ENCODE data around the gene SGCD. TPM values are rescaled to one million over a fixed set of nuclear protein-coding genes. Genes with fewer than 3 reads are reported as not detected.

Gene SGCD
- total RNA-seq, 1 donor from 2014 or later: 7.5 TPM

DNA sequence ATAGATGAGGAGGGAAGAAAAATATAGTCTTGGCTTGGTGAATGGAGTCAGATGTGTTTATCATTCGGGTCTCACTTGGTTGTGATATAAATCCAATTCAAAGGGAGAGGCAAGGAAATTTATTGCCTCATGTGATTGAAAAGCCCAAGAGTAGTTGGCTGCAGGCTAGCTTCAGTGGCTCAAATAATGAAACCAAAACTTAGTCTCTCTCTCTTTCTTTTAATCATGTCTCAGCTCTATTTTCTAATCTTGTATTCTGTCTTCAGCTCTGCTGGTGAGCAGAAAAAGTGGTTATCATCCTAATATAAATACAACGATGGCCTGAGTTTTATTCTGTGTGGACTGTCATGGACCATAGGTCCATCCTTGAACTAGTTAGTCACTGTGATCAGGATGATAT is 288.9 kb downstream of the SGCD start:
- intact Hi-C loops (cut with DNase I): no loop called here
- DNase-seq (no peak), ATAC-seq (no peak)
- no peaks in the 10 kb centered on the region for H3K27me3 ChIP-seq
- H3K9me3 ChIP-seq: peaks cover 11% of the 10 kb centered on the region
- TF ChIP-seq, protein P1, sequence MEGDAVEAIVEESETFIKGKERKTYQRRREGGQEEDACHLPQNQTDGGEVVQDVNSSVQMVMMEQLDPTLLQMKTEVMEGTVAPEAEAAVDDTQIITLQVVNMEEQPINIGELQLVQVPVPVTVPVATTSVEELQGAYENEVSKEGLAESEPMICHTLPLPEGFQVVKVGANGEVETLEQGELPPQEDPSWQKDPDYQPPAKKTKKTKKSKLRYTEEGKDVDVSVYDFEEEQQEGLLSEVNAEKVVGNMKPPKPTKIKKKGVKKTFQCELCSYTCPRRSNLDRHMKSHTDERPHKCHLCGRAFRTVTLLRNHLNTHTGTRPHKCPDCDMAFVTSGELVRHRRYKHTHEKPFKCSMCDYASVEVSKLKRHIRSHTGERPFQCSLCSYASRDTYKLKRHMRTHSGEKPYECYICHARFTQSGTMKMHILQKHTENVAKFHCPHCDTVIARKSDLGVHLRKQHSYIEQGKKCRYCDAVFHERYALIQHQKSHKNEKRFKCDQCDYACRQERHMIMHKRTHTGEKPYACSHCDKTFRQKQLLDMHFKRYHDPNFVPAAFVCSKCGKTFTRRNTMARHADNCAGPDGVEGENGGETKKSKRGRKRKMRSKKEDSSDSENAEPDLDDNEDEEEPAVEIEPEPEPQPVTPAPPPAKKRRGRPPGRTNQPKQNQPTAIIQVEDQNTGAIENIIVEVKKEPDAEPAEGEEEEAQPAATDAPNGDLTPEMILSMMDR (IDR thresholded peaks at IDR 0.05): no peak
- H3K4me3 ChIP-seq: no peak overlapping the region
- H3K36me3 ChIP-seq: no peaks in the 10 kb centered on the region
- H3K4me1 ChIP-seq: no peaks in the 10 kb centered on the region
- H3K27ac ChIP-seq: no peak overlapping the region

DNA sequence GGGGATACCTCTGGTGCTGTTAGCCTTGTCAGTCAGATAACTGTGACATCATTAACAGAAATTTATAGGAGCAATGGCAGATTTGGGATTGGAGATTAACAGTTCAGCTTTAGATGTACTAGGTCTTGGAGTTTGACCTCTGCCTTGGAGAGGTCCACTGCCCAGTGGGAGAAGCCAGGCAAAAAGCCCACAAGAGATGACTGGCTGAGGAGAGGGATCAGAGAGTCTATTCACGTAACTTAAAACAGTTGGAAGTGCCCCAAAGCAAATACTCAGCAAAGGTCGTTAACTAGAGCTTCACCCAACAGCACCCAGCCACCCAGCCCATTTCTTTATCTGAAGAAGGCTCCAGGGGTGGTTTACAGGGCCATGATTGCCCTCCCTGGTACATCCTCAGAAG is 290.5 kb downstream of the SGCD start:
- no peaks in the 10 kb centered on the region for H3K9me3 ChIP-seq
- H3K27me3 ChIP-seq: no peaks in the 10 kb centered on the region
- TF ChIP-seq, protein P1 (IDR thresholded peaks at IDR 0.05): no peak
- no peak overlapping the region for H3K27ac ChIP-seq
- intact Hi-C loops (cut with DNase I): no loop called here
- DNase-seq: no peak
- H3K4me1 ChIP-seq: no peaks in the 10 kb centered on the region
- H3K36me3 ChIP-seq: no peaks in the 10 kb centered on the region
- no peak for ATAC-seq
- H3K4me3 ChIP-seq: no peak overlapping the region

DNA sequence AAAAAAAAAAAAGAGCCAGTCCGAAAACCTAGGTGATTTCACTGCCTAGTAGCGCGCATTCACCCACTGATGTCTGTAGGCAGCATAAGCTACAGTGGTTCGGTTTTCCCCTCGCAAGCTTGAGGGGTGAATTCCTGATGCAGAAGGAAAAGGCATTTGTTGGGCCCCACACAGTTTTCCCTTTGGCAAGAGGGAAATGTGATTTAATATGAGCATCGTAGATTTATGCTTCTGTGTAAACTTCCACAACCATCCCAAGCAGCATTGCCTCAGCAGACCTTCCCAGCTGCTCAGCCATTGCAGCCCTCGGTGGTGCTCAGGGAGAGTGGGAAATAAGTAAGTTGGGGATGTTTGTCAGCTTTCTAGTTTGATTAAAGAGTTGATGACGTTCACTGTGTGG is 291.6 kb downstream of the SGCD start:
- no peak for ATAC-seq
- H3K27ac ChIP-seq: no peak overlapping the region
- DNase-seq: no peak
- no peaks in the 10 kb centered on the region for H3K9me3 ChIP-seq
- no peaks in the 10 kb centered on the region for H3K27me3 ChIP-seq
- intact Hi-C loops (cut with DNase I): no loop called here
- TF ChIP-seq, protein P1 (IDR thresholded peaks at IDR 0.05): no peak
- no peak overlapping the region for H3K4me3 ChIP-seq
- H3K4me1 ChIP-seq: no peaks in the 10 kb centered on the region
- no peaks in the 10 kb centered on the region for H3K36me3 ChIP-seq

DNA sequence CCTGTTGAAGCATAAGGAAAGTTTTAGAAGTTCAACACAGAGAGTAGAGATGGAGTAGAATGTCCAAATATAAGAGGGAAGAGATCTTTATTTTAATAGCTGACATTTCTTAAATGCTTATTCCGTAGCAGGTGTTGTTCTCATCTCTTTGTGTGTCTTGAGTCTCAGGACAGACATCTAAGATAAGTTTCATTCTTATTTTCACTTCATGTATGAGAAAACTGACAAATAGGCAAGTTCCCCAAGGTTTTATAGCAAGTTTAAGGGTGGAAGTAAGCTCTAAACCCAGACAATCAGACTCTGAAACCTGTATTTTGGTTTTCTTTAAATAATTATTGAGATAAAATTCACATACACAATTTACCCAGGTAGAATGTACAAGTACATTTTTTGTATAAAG is 294.8 kb downstream of the SGCD start:
- Histone ChIP-seq H3K36me3 (no peaks in the 10 kb centered on the region), H3K9me3 (no peaks in the 10 kb centered on the region), H3K4me3 (no peak overlapping the region), H3K27ac (no peak overlapping the region), H3K27me3 (no peaks in the 10 kb centered on the region), H3K4me1 (no peaks in the 10 kb centered on the region)
- intact Hi-C loops (cut with DNase I): no loop called here
- ATAC-seq (no peak), DNase-seq (no peak)
- TF ChIP-seq, protein P1 (IDR thresholded peaks at IDR 0.05): no peak

DNA sequence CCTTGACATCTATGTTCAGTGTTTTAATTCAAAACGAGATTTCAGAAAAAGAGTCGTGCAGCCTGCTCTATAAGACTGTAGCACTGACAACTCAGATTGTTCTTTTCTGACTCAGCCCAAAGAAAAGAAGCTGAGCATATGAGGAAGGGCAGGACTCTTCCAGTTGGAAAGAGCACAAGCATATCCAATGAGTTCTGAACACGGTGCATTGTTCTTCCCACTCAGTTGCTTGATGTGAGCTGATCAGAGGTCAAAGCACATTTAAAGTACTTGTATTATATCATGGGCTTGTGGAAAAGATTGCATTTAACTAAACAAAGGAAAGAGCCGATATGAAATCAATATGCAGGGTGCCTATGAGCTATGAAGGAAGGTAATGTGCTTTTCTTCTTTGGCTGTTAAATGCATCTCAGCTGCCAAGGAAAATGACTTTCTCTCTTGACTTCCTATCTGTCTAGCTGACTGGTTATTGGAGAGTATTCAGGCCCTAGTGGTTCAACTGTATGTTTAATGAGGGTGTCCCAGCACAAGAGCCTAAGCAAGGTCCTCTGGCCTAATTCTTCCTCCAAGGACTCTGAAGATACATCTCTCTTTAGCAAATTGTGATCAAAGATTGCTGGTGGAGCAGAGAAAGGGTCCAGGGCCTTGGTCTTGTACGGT is 296.5 kb downstream of the SGCD start:
- intact Hi-C loops (cut with DNase I): no loop called here
- no peaks in the 10 kb centered on the region for H3K9me3 ChIP-seq
- no peaks in the 10 kb centered on the region for H3K27me3 ChIP-seq
- DNase-seq: no peak
- H3K36me3 ChIP-seq: no peaks in the 10 kb centered on the region
- no peak overlapping the region for H3K4me3 ChIP-seq
- H3K4me1 ChIP-seq: no peaks in the 10 kb centered on the region
- TF ChIP-seq, protein P1 (IDR thresholded peaks at IDR 0.05): no peak
- no peak for ATAC-seq
- H3K27ac ChIP-seq: no peak overlapping the region

DNA sequence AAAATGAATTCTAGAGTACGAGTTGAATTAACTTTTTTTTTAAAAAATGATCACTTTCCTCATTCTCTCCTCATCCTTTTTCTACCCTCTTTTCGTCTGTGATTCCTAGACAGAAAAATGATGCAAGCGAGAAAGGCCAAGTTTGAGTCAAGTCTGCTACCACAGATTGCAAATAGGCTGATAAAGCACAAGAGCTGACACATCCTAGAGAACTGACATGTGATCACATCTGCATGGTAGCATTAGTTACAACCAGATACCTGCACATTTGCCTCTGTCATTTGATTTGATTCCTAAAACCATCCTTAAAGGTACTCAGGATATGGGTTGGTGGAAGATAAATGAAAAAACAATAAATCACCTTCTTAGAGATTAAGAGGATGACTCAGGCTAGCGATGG is 297.7 kb downstream of the SGCD start:
- ATAC-seq: no peak
- no peaks in the 10 kb centered on the region for H3K36me3 ChIP-seq
- TF ChIP-seq, protein P1 (IDR thresholded peaks at IDR 0.05): no peak
- intact Hi-C loops (cut with DNase I): no loop called here
- no peaks in the 10 kb centered on the region for H3K27me3 ChIP-seq
- H3K4me3 ChIP-seq: no peak overlapping the region
- no peak overlapping the region for H3K27ac ChIP-seq
- H3K4me1 ChIP-seq: no peaks in the 10 kb centered on the region
- no peaks in the 10 kb centered on the region for H3K9me3 ChIP-seq
- DNase-seq: no peak

All from upper lobe of right lung (tissue), 1 donor.